ENCODE measurements around the gene MALAT1.

MALAT1 gene

DNA sequence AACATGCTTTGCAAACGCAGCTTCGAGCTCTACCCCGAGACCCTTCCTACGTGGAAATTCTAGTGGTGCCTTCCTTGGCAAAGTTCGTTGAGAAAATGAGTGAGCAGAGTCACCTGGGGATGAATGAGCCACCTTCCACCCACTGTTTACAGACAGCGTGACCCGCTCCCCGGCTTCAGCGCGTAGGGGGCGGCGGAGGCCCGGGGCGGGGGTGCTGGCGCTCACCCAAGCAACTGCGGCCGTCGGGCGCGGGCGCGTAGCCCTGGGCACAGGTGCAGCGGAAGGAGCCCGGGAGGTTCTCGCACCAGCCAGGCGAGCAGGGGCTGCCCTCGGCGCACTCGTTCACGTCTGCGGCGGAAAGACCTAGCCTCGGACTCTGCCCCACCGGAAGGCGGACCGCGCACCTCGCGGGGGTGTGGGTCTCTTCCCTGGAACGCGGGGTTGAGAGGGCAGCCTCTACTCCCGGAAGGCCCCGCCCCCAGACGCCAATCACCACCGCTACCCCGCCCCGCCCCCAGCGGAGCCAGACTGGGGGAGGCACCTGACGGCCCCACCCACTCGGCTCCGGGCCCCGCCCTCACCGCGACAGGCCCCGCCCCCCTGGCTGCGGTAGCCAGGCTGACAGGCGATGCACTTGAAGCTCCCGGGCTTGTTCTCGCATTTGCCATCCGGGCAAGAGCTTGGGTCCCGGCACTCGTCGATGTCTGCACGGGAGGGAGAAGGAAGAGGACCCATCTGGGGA is 47.5 kb downstream of the MALAT1 start:
- peak; percentile 94 for DNase-seq (ENCODE audit: extremely low spot score)
- CTCF ChIA-PET = interaction anchor here (0.6 to 0.7 kb wide), 2 partner anchors 47 to 86 kb away, joined by 3 read pairs; no protein-coding TSS in a partner anchor

DNA sequence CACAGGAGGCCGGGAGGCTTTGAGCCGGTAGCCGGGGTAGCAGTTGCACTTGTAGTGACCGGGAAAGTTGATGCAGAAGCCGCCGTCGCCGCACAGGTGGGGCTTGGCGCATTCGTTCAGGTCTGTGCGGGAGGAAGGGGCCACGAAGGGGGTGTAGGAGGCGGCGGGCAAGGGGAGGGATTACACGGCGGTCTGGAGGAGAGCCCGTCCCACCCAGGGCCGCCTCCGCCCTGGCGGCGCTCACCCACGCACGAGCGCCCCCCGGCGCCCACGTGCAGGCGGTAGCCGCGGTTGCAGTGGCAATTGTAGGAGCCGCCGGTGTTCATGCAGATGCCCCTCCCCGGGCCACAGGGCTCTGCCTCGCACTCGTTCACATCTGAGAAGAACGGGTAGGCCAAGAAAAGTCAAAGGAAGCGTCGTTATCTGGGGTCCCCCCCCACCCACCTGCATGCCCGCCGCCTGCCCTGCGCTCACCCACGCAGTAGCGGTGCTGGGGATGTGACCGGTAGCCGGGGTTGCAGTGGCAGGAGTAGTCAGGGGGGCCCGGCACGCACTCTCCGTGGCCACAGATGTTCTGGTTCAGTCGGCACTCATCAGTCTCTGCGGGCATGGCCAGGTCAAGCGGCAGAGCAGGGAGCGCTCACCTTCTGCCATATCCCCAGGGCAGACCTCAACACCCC is 48.7 kb downstream of the MALAT1 start:
- DNase-seq (ENCODE audit: extremely low spot score) = no peak
- TF ChIP-seq SP1 (IDR thresholded peaks at IDR 0.05) = no peak
- TF ChIP-seq FOXM1 (IDR thresholded peaks at IDR 0.05; ENCODE audit: borderline replicate concordance) = no peak
- no peak for TF ChIP-seq TARDBP (IDR thresholded peaks at IDR 0.05)
- no peak for TF ChIP-seq CTBP1 (IDR thresholded peaks at IDR 0.05; ENCODE audit: borderline replicate concordance)
- no peak for TF ChIP-seq LEF1 (IDR thresholded peaks at IDR 0.05; ENCODE audit: borderline replicate concordance)
- TF ChIP-seq ZNF384 (IDR thresholded peaks at IDR 0.05) = no peak
- no peak for TF ChIP-seq SUZ12 (IDR thresholded peaks at IDR 0.05)
- no peak for TF ChIP-seq NFRKB (IDR thresholded peaks at IDR 0.05)
- TF ChIP-seq HDGF (IDR thresholded peaks at IDR 0.05; ENCODE audit: borderline replicate concordance) = no peak
- CTCF ChIA-PET = interaction anchor here (0.7 kb wide), 1 partner anchor 85 kb away, joined by 3 read pairs; no protein-coding TSS in a partner anchor
- POLR2A ChIA-PET = interaction anchor here (0.8 to 1.1 kb wide), 3 partner anchors 11 to 24 kb away, joined by 4 read pairs; no protein-coding TSS in a partner anchor

More for the DNA sequence above, 47.5 kb downstream of the MALAT1 start:
- POLR2A ChIA-PET = interaction anchor here (0.7 to 0.9 kb wide), 4 partner anchors 9 to 47 kb away, joined by 3 to 4 read pairs (median 4); partner anchors contain the start of genes LTBP3 and MALAT1
- TF ChIP-seq, protein P1, sequence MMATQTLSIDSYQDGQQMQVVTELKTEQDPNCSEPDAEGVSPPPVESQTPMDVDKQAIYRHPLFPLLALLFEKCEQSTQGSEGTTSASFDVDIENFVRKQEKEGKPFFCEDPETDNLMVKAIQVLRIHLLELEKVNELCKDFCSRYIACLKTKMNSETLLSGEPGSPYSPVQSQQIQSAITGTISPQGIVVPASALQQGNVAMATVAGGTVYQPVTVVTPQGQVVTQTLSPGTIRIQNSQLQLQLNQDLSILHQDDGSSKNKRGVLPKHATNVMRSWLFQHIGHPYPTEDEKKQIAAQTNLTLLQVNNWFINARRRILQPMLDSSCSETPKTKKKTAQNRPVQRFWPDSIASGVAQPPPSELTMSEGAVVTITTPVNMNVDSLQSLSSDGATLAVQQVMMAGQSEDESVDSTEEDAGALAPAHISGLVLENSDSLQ (IDR thresholded peaks at IDR 0.05) = peak; percentile 82
- TF ChIP-seq L3MBTL2 (conservative IDR thresholded peaks at IDR 0.05) = no peak

DNA sequence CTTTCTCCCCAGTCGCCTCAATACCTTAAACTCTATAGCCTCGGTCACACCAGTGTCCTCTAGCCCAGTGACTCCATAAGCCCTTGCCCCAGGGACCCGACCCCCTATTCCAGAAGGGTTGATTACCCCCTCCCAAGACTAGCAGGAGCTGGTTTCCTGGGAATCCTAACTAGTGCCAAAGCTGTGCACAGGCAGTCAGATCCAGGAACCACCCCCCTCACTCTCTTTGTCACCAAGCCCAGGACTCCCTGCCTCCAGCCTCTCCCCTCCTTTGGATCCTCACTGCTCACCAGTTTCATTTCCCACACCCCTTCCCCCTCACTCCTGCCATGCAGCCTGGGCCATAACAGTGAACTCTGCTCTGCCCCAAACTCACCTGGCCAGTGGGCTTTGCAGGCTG is 49.5 kb downstream of the MALAT1 start:
- ChIA-PET POLR2A (interaction anchor here (1.1 kb wide), 1 partner anchor 12 kb away, joined by 4 read pairs; no protein-coding TSS in a partner anchor), CTCF (no interaction called here)
- TF ChIP-seq LEF1 (IDR thresholded peaks at IDR 0.05; ENCODE audit: borderline replicate concordance) = no peak
- TF ChIP-seq L3MBTL2 (conservative IDR thresholded peaks at IDR 0.05) = no peak
- no peak for TF ChIP-seq FOXK2 (IDR thresholded peaks at IDR 0.05)
- no peak for TF ChIP-seq BHLHE40 (IDR thresholded peaks at IDR 0.05; ENCODE audit: borderline replicate concordance)
- TF ChIP-seq CTBP1 (IDR thresholded peaks at IDR 0.05; ENCODE audit: borderline replicate concordance) = no peak
- no peak for TF ChIP-seq NFRKB (IDR thresholded peaks at IDR 0.05)
- TF ChIP-seq SP1 (IDR thresholded peaks at IDR 0.05) = no peak
- TF ChIP-seq, protein P1 (IDR thresholded peaks at IDR 0.05) = no peak
- no peak for TF ChIP-seq ARNT (IDR thresholded peaks at IDR 0.05)
- no peak for TF ChIP-seq HDGF (IDR thresholded peaks at IDR 0.05; ENCODE audit: borderline replicate concordance)
- TF ChIP-seq FOXA1 (IDR thresholded peaks at IDR 0.05) = no peak
- DNase-seq (ENCODE audit: extremely low spot score) = no peak

DNA sequence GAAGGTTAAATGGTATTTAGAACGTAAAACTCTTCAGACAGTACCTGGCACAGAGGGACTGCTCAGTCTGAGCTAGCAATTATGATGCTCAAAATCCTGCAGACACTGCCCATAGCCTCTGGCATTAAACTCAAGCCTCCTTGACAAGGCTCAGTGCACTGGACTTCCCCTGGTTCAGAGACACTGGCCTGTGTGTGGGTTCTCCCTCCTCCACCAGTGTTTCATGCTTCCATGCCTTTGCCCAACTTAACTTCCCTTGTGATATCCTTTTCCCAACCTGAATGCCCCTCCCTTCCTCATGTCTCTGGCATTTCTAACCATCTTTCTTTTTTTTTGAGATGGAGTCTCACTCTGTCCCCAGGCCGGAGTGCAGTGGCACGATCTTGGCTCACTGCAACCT is 50.3 kb downstream of the MALAT1 start:
- POLR2A ChIA-PET = interaction anchor here (0.9 to 1.1 kb wide), 2 partner anchors 11 kb away, joined by 3 to 4 read pairs; no protein-coding TSS in a partner anchor
- no peak for TF ChIP-seq L3MBTL2 (conservative IDR thresholded peaks at IDR 0.05)

DNA sequence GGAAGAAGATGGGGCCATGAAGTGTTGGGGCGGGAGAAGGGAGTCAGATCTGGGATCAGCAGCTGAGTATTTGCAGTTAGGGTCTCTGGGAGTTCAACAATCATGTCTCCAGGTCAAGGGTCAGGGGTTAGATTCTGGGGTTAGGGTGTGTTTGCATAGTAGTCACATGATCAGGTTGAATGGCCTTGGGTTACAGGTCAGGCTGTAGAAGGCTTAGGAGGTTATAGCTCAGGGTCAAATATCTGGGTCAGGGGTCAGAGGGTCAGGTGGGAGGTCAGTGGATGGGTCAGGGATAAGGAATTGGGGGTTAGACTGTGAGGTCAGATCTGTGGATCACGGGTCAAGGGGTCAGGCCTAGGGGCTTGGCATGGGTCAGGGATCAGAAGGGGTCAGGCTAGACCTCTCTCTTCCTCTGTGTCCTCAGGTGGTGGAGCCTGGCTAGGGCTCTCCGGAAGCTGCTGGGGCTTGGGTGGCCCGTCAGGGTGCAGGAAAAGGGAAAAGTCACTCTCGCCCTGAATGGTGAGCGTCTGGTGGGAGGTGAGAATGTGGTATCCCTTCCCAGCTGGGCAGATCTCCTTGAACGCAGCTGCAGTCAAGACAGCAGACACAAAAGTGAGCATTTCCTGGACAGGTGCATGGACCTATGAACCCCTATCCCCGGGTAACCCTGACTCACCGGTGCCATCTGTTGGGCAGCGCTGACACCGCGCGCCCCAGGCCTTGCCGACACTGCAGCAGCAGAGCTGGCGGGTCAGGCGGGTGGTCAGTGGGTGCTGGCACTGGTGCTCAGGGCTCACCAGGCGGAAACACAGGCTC is 52.9 kb downstream of the MALAT1 start:
- POLR2A ChIA-PET = interaction anchor here (0.9 to 2.1 kb wide), 3 partner anchors 10 to 21 kb away, joined by 3 to 5 read pairs (median 5); partner anchors contain the start of genes FAM89B and ZNRD2
- TF ChIP-seq FOXK2 (IDR thresholded peaks at IDR 0.05) = no peak
- no peak for TF ChIP-seq FOXM1 (IDR thresholded peaks at IDR 0.05; ENCODE audit: borderline replicate concordance)
- no peak for TF ChIP-seq NFRKB (IDR thresholded peaks at IDR 0.05)
- no peak for TF ChIP-seq FOXA1 (IDR thresholded peaks at IDR 0.05)
- no peak for TF ChIP-seq LEF1 (IDR thresholded peaks at IDR 0.05; ENCODE audit: borderline replicate concordance)
- no peak for TF ChIP-seq SUZ12 (IDR thresholded peaks at IDR 0.05)
- no peak for TF ChIP-seq ARNT (IDR thresholded peaks at IDR 0.05)
- no peak for TF ChIP-seq BHLHE40 (IDR thresholded peaks at IDR 0.05; ENCODE audit: borderline replicate concordance)
- no peak for TF ChIP-seq ELF4 (IDR thresholded peaks at IDR 0.05)
- TF ChIP-seq ZNF384 (IDR thresholded peaks at IDR 0.05) = no peak
- TF ChIP-seq TARDBP (IDR thresholded peaks at IDR 0.05) = no peak
- TF ChIP-seq, protein P1 (IDR thresholded peaks at IDR 0.05) = no peak
- CTCF ChIA-PET = interaction anchor here (0.5 to 3.7 kb wide), 7 partner anchors 9 to 257 kb away, joined by 3 to 19 read pairs (median 5); partner anchors contain the start of genes SCYL1 and ZNRD2
- DNase-seq (ENCODE audit: extremely low spot score) = no peak

More for the DNA sequence above, 50.3 kb downstream of the MALAT1 start:
- CTCF ChIA-PET = no interaction called here
- DNase-seq (ENCODE audit: extremely low spot score) = no peak
